Colonic mucosa (tissue), 4 donors: ENCODE measurements around the gene ZFP36. TPM values are rescaled to one million over a fixed set of nuclear protein-coding genes. Genes with fewer than 3 reads are reported as not detected.

ENCODE experiments used
- DNase-seq: peaks from one replicate; pipeline ENCODE4 v3.0.0-alpha.2; 2020
- H3K27ac ChIP-seq: fragments of 200-600 bp; one replicate; pipeline ENCODE4 v1.8.0; 2021
- H3K27me3 ChIP-seq: fragments of 200-600 bp; one replicate; pipeline ENCODE4 v1.8.0; 2021
- H3K36me3 ChIP-seq: fragments of 200-600 bp; one replicate; pipeline ENCODE4 v1.8.0; 2021
- H3K4me1 ChIP-seq: fragments of 200-600 bp; one replicate; pipeline ENCODE4 v1.8.0; 2021; ENCODE audit warnings: mild to moderate bottlenecking
- H3K4me3 ChIP-seq: fragments of 200-600 bp; one replicate; pipeline ENCODE4 v1.8.0; 2021
- H3K9ac ChIP-seq, 2 donors: one replicate each; pipeline ENCODE4 v1.7.0; 2013; ENCODE audit warnings: control low read depth in 2 of 2, low read depth in 2 of 2, low read length in 2 of 2
- H3K9me3 ChIP-seq: fragments of 200-600 bp; one replicate; pipeline ENCODE4 v1.8.0; 2021
- intact Hi-C: fragments of 100-400 bp; cut with DNase I; formaldehyde crosslinking; loops from one replicate; pipeline ENCODE4 v1.14.1; 2022
- total RNA-seq, 2 donors: library from RNA; stranded (reverse); fragmentation: NEBNext Ultra II Directional in 1 of 2; extraction: Animal tissue kit (Norgen Biotek cat#: 25700) in 1 of 2; gene quantifications; one replicate each; pipeline ENCODE4 v1.2.1, GENCODE V29; 2021
- TF ChIP-seq, protein P1 (sequence below): fragments of 200-600 bp; IDR thresholded peaks from one replicate; pipeline ENCODE4 v1.8.0; 2022; ENCODE audit warnings: antibody characterized with exemption, mild to moderate bottlenecking
- donor health status: healthy.
- donor health status: DM: no; HTN: no; CAD: no.
- donor health status: DM: no; HTN: no; CAD: no.

ZFP36 gene
- total RNA-seq, 2 donors from 2014 or later = 120 to 121 TPM

DNA sequence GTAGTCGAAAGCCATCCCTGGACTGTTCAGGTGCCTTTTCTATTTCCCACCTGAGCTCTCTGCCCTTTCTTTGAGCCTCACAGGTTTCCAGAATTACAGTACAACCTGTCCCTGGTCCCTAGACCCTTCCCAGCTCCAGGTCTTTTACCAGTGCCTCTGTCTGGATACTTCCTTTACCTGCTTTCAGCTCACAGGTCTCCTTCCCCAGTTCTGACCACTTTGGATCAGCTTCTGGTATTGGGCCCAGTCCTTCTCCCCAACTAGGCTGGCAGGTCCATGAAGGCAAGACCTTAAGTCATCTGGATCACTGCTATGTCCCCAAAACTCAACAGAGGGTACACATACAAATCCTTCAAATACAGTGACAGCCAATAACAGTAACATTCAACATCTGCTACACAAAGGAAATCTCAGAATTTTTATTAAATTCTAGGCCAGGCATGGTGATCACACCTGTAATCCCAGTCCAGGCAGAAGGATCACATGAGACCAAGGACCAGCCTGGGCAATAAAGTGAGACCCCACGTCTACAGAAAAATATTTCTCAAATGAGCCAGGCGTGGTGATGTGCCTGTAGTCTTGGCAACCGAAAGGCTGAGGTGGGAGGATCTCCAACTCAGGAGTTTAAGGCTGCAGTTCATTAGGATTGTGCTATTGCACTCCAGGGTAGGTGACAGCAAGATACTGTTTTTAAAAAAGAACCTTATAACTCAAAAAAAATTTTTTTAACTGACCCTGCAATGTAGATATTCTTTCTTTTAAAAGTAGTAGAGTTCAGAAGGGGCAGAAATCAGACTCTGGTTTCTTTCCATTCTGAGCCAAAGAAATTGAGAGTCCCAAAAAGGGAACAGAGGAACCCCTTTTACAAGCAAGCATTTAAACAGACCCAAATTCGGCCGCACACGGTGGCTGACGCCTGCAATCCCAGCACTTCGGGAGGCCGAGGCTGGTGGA lies 27.8 kb downstream of the ZFP36 start:
- Histone ChIP-seq H3K4me1 (peaks cover 3% of the 10 kb centered on the region), H3K4me3 (peak overlapping the region; percentile 93), H3K27me3 (no peaks in the 10 kb centered on the region), H3K36me3 (peaks cover 27% of the 10 kb centered on the region), H3K9ac (peak overlapping the region; percentile 93 to 95), H3K9me3 (no peaks in the 10 kb centered on the region), H3K27ac (no peak overlapping the region)
- TF ChIP-seq, protein P1, sequence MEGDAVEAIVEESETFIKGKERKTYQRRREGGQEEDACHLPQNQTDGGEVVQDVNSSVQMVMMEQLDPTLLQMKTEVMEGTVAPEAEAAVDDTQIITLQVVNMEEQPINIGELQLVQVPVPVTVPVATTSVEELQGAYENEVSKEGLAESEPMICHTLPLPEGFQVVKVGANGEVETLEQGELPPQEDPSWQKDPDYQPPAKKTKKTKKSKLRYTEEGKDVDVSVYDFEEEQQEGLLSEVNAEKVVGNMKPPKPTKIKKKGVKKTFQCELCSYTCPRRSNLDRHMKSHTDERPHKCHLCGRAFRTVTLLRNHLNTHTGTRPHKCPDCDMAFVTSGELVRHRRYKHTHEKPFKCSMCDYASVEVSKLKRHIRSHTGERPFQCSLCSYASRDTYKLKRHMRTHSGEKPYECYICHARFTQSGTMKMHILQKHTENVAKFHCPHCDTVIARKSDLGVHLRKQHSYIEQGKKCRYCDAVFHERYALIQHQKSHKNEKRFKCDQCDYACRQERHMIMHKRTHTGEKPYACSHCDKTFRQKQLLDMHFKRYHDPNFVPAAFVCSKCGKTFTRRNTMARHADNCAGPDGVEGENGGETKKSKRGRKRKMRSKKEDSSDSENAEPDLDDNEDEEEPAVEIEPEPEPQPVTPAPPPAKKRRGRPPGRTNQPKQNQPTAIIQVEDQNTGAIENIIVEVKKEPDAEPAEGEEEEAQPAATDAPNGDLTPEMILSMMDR = no peak
- intact Hi-C loops = no loop called here
- DNase-seq = no peak

DNA sequence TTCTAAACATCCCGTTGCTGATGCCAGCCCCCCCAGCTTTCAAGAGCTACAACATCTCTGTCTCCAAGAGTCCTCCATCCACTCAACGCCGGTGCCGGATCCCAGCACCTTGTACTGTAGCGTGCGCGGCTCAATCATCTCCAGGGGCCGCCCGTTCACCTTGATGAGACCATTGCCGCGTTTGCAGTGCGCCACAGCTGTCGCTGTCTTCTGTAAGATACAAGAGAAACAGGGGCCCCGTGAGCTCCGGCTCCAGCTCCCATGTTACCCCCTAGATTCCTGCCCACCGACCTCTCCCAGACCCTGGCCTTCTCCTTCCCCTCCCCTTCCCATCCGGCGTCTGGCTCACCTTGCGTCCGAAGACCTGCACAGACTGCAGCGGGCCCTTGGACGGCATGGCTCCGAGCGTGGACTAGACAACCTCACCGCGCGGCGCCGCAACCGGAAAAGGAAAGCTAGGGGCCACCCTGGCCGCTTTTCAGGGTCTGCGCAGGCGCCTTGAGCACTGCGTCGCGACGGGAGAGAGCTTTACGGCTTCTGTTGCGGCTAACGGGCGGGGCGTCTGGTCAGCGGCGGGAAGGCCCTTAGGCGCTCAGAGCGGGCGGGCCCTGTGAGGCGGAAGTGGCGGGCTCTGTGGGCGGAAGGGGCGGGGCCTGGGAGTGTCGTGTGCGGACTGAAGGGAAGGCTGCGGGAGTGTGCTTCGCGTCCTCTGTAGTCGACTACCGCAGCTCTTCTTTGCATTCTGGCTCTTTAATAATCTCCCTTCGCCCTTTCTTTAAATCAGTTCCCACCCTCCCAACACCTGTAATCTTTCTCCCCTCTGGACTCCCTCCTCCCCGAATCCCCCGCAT lies 29.1 kb downstream of the ZFP36 start, which contains the start of gene RPS16:
RPS16 (minus strand) TSS at position 451 of the 851 bp plus-strand sequence; CDS start at position 397, 54 bp downstream.
- no peaks in the 10 kb centered on the region for H3K27me3 ChIP-seq
- H3K4me1 ChIP-seq = peaks cover 3% of the 10 kb centered on the region
- intact Hi-C loops = no loop called here
- peak; percentile 98 for DNase-seq
- no peaks in the 10 kb centered on the region for H3K9me3 ChIP-seq
- peaks cover 27% of the 10 kb centered on the region for H3K36me3 ChIP-seq
- H3K4me3 ChIP-seq = peak within 1 kb of the TSS; percentile 93
- H3K9ac ChIP-seq = peak within 1 kb of the TSS; percentile 93 to 95
- TF ChIP-seq, protein P1 = no peak
- peak within 1 kb of the TSS; percentile 76 for H3K27ac ChIP-seq

DNA sequence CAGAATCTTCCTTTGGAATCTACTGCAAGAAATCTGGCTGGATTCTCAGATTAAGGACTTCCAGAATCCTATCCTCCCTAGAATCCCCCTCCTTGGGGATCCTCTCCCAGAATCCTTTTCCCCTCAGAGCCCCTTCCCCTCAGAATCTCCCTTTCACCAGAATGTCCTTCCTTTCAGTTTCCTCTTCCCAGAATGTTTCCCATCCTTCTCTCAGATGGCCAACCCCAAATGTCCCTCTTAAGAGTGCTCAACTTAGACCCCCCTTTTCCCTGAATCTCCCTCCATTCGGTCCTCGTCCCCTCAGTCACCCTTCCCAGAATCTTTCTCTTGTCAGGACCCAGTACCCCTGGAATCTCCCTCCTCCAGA lies 29.7 kb downstream of the ZFP36 start:
- no peaks in the 10 kb centered on the region for H3K27me3 ChIP-seq
- peak overlapping the region; percentile 13 to 88 for H3K9ac ChIP-seq
- H3K9me3 ChIP-seq = no peaks in the 10 kb centered on the region
- intact Hi-C loops = no loop called here
- TF ChIP-seq, protein P1 = no peak
- H3K27ac ChIP-seq = peak overlapping the region; percentile 76
- H3K4me3 ChIP-seq = peak overlapping the region; percentile 93
- no peak for DNase-seq
- H3K36me3 ChIP-seq = peaks cover 27% of the 10 kb centered on the region
- peaks cover 3% of the 10 kb centered on the region for H3K4me1 ChIP-seq

DNA sequence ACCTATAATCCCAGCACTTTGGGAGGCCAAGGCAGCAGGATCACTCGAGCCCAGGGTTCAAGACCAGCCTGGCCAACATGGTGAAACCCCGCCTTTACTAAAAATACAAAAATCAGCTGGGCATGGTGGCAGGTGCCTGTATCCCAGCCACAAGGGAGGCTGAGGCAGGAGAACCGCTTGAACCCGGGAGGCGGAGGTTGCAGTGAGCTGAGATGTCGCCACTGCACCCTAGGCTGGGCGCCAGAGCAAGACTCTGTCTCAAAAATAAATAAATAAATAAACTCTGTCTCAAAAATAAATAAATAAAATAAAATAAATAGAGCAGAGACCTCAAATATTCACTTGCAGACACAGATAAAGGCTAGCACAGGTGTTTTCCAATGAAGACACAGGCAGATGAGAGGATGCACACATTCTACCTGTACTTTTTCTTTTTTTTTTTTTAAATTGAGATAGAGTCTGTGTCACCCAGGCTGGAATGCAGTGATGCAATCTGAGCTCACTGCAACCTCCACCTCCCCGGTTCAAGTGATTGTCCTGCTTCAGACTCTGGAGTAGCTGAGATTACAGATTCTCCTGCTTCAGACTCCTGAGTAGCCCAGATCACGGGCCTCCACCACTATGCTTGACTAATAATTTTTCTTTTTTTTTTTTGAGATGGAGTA lies 31.8 kb downstream of the ZFP36 start:
- H3K9ac ChIP-seq = no peak overlapping the region
- H3K27me3 ChIP-seq = no peaks in the 10 kb centered on the region
- intact Hi-C loops = no loop called here
- TF ChIP-seq, protein P1 = no peak
- peaks cover 3% of the 10 kb centered on the region for H3K4me1 ChIP-seq
- H3K27ac ChIP-seq = no peak overlapping the region
- no peak for DNase-seq
- no peaks in the 10 kb centered on the region for H3K9me3 ChIP-seq
- H3K4me3 ChIP-seq = no peak overlapping the region
- H3K36me3 ChIP-seq = peaks cover 10% of the 10 kb centered on the region
